Peyer's patch (tissue), 4 donors: ENCODE data around the gene CTSC.

ENCODE experiments used
- POLR2A ChIP-seq, 2 donors: fragments of 450-650 bp; IDR thresholded peaks; one replicate each; pipeline ENCODE4 v1.5.1; 2017; ENCODE audit warnings: antibody characterized with exemption in 2 of 2, mild to moderate bottlenecking in 2 of 2, moderate library complexity in 2 of 2
- TF ChIP-seq, protein P1 (sequence below), 6 experiments: fragments of 450-650 bp in 4 of 6; fragments of 200-600 bp in 2 of 6; sonication (generic) in 1 of 6; IDR thresholded peaks; one replicate each; pipeline ENCODE4 v1.5.1; 2017 to 2019; ENCODE audit warnings: antibody characterized with exemption in 6 of 6, mild to moderate bottlenecking in 3 of 6, moderate library complexity in 1 of 6

DNA sequence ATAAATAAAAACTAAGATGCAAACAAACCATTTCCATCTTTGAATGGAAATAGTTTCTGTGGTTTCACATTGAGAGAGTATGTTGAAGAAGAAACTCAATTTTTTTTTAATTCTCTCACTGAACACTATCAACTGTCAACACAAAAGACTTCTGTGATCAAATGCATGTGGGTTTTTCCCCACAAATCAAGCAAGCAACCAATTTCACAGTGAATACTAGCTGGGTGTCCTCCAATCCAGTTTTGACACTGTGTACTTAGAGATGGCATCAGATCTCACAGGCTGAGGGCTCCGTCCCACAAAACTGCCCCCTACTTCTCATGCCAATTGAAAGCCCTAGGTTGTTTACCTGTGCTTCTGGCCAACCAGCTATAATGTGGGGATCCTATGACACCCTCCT is 34.5 kb downstream of the CTSC start:
- TF ChIP-seq, protein P1, sequence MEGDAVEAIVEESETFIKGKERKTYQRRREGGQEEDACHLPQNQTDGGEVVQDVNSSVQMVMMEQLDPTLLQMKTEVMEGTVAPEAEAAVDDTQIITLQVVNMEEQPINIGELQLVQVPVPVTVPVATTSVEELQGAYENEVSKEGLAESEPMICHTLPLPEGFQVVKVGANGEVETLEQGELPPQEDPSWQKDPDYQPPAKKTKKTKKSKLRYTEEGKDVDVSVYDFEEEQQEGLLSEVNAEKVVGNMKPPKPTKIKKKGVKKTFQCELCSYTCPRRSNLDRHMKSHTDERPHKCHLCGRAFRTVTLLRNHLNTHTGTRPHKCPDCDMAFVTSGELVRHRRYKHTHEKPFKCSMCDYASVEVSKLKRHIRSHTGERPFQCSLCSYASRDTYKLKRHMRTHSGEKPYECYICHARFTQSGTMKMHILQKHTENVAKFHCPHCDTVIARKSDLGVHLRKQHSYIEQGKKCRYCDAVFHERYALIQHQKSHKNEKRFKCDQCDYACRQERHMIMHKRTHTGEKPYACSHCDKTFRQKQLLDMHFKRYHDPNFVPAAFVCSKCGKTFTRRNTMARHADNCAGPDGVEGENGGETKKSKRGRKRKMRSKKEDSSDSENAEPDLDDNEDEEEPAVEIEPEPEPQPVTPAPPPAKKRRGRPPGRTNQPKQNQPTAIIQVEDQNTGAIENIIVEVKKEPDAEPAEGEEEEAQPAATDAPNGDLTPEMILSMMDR (IDR thresholded peaks at IDR 0.05): no peak
- no peak for TF ChIP-seq POLR2A (IDR thresholded peaks at IDR 0.05)
